ENCODE results near the gene DENND4A.

Gene DENND4A

GRCh38 chr15:65723876-65724275 lies 68.2 kb downstream of the DENND4A start:
- no peaks in the 10 kb centered on the region for H3K36me3 ChIP-seq (ENCODE audit: insufficient read depth, low read length)

DNA sequence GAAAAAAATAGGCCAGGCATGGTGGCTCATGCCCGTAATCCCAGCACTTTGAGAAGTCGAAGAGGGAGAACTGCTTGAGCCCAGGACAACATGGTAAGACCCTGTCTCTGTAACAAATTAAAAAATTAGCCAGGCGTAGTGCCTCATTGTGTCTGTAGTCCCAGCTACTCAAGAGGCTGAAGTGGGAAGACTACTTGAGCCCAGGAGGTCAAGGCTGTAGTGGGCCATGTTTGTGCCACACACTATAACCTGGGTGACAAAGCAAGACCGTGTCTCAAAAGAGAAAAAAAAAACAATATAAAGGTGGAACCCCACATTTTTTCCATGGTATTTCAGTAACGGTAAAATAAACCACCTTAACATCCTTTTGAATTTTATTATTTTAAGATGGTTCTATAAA lies 69.9 kb downstream of the DENND4A start:
- no peak overlapping the region for H3K27ac ChIP-seq
- no peak overlapping the region for H3K9ac ChIP-seq (ENCODE audit: insufficient read length)
- no peaks in the 10 kb centered on the region for H3K36me3 ChIP-seq (ENCODE audit: insufficient read depth, low read length)
- TF ChIP-seq FOXP2 (optimal IDR thresholded peaks at IDR 0.05; ENCODE audit: control extremely low read depth, extremely low read length, insufficient read depth): no peak
- no peak for TF ChIP-seq POLR2AphosphoS5 (IDR thresholded peaks at IDR 0.05; ENCODE audit: borderline replicate concordance, low read depth, low read length)
- no peak for TF ChIP-seq EZH2 (IDR thresholded peaks at IDR 0.05)
- no peak overlapping the region for H3K4me3 ChIP-seq
- no peak for DNase-seq (ENCODE audit: low read depth, low spot score)
- H3K9me3 ChIP-seq (ENCODE audit: low read depth, low read length): no peaks in the 10 kb centered on the region

More at GRCh38 chr15:65723876-65724275, 68.2 kb downstream of the DENND4A start:
- TF ChIP-seq FOXP2 (optimal IDR thresholded peaks at IDR 0.05; ENCODE audit: control extremely low read depth, extremely low read length, insufficient read depth): no peak
- no peak for TF ChIP-seq EZH2 (IDR thresholded peaks at IDR 0.05)
- no peak for TF ChIP-seq POLR2AphosphoS5 (IDR thresholded peaks at IDR 0.05; ENCODE audit: borderline replicate concordance, low read depth, low read length)
- H3K9ac ChIP-seq (ENCODE audit: insufficient read length): no peak overlapping the region
- H3K27ac ChIP-seq: no peak overlapping the region
- no peak overlapping the region for H3K4me3 ChIP-seq
- H3K9me3 ChIP-seq (ENCODE audit: low read depth, low read length): no peaks in the 10 kb centered on the region
- DNase-seq (ENCODE audit: low read depth, low spot score): no peak

DNA sequence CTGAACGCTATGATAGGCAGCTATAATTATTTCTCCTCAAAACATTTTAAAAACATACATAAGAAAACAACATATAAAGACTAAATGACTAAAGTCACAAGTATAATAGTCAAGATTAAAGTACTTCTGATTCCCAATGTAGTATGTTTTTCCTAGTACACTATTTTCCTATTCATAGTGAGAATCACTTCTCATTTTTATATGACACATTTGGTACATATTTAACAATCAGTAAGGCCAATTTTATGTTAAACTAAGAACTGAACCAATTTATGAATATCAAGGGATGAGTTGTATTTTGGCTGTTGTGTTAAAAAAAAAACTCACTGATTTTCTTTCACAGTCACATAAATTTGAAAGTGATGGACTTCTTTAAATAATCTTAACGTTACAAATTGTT lies 79.7 kb downstream of the DENND4A start:
- Histone ChIP-seq H3K27ac (no peak overlapping the region), H3K9ac (ENCODE audit: insufficient read length) (no peak overlapping the region), H3K4me3 (no peak overlapping the region), H3K36me3 (ENCODE audit: insufficient read depth, low read length) (peaks cover 5% of the 10 kb centered on the region; the same call in 1 of the 2 replicates), H3K9me3 (ENCODE audit: low read depth, low read length) (no peaks in the 10 kb centered on the region)
- no peak for DNase-seq (ENCODE audit: low read depth, low spot score)
- TF ChIP-seq POLR2AphosphoS5 (IDR thresholded peaks at IDR 0.05; ENCODE audit: borderline replicate concordance, low read depth, low read length) (no peak), EZH2 (IDR thresholded peaks at IDR 0.05) (no peak), FOXP2 (optimal IDR thresholded peaks at IDR 0.05; ENCODE audit: control extremely low read depth, extremely low read length, insufficient read depth) (no peak)

DNA sequence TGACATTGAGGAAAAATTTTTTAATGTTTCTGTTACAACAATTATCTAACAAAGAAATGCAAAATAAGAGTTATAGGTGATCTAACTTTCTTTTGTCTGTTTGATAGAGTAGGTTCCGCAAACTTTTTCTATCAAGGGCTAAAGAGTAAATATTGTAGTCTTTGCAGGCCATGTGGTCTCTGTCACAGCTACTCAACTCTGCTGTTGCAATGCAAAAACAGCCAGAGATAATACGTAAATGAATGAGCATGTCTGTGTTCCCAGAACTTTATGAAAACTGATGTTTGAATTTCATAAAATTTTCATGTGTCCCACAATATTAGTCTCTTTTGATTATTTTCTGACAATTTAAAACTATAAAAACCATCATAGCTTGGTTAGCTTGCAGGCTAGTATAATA lies 97.0 kb downstream of the DENND4A start:
- no peak for DNase-seq (ENCODE audit: low read depth, low spot score)
- no peak overlapping the region for H3K27ac ChIP-seq
- TF ChIP-seq POLR2AphosphoS5 (IDR thresholded peaks at IDR 0.05; ENCODE audit: borderline replicate concordance, low read depth, low read length) (no peak), EZH2 (IDR thresholded peaks at IDR 0.05) (no peak), FOXP2 (optimal IDR thresholded peaks at IDR 0.05; ENCODE audit: control extremely low read depth, extremely low read length, insufficient read depth) (no peak)
- H3K9ac ChIP-seq (ENCODE audit: insufficient read length): no peak overlapping the region
- peaks cover 18% of the 10 kb centered on the region for H3K36me3 ChIP-seq (ENCODE audit: insufficient read depth, low read length)
- H3K4me3 ChIP-seq: no peak overlapping the region
- H3K9me3 ChIP-seq (ENCODE audit: low read depth, low read length): no peaks in the 10 kb centered on the region

- DNase-seq (ENCODE audit: low read depth, low spot score): no peak
- no peak overlapping the region for H3K4me3 ChIP-seq
- H3K36me3 ChIP-seq (ENCODE audit: insufficient read depth, low read length): peaks cover 28% of the 10 kb centered on the region
- no peak overlapping the region for H3K27ac ChIP-seq
- no peak overlapping the region for H3K9ac ChIP-seq (ENCODE audit: insufficient read length)
- TF ChIP-seq POLR2AphosphoS5 (IDR thresholded peaks at IDR 0.05; ENCODE audit: borderline replicate concordance, low read depth, low read length): no peak
- TF ChIP-seq EZH2 (IDR thresholded peaks at IDR 0.05): no peak
- no peak for TF ChIP-seq FOXP2 (optimal IDR thresholded peaks at IDR 0.05; ENCODE audit: control extremely low read depth, extremely low read length, insufficient read depth)
- no peaks in the 10 kb centered on the region for H3K9me3 ChIP-seq (ENCODE audit: low read depth, low read length)
Measured at GRCh38 chr15:65690778-65691177, 101.3 kb downstream of the DENND4A start.

DNA sequence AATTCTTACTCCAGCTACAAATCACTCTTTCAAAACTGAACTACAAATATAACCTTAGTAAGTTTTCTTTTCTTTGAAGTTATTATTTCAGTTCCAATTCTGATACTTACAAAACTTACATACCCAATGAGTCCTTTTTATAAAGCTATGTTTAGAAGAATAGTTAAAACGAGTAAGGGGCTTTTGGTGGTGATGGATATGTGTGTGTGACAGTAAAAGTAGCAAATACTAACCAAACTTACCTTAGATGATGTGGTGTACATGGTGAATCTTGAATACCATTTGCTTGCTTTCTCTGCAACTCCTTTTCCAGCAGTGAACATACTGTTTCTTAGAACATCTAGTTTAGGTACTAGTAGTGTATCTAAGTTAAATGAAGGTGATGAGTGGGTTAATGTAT lies 101.9 kb downstream of the DENND4A start:
- Histone ChIP-seq H3K36me3 (ENCODE audit: insufficient read depth, low read length) (peaks cover 28% of the 10 kb centered on the region), H3K27ac (no peak overlapping the region), H3K9me3 (ENCODE audit: low read depth, low read length) (no peaks in the 10 kb centered on the region), H3K9ac (ENCODE audit: insufficient read length) (no peak overlapping the region), H3K4me3 (no peak overlapping the region)
- no peak for DNase-seq (ENCODE audit: low read depth, low spot score)
- TF ChIP-seq EZH2 (IDR thresholded peaks at IDR 0.05) (no peak), FOXP2 (optimal IDR thresholded peaks at IDR 0.05; ENCODE audit: control extremely low read depth, extremely low read length, insufficient read depth) (no peak), POLR2AphosphoS5 (IDR thresholded peaks at IDR 0.05; ENCODE audit: borderline replicate concordance, low read depth, low read length) (no peak)

DNA sequence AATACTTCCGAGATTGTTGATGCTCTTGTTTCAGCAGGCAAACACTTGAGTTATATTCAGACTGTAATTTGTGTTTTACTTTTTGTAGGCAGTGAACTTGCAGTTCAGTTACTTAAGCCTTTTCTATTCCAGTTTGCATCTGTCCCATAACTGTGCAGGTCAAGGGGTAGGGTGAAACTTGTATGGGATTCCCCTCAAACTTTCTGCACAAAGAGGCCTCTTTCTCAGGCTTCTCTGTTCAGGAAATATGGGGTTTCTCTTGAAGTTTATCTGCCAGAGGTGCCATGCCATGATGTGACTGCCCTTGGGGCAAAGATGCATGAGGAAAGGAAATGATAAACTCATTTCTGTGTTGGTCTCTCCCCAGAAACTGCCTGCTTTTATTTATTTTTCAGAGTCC lies 103.6 kb downstream of the DENND4A start:
- Histone ChIP-seq H3K36me3 (ENCODE audit: insufficient read depth, low read length) (peaks cover 28% of the 10 kb centered on the region), H3K4me3 (no peak overlapping the region), H3K9me3 (ENCODE audit: low read depth, low read length) (no peaks in the 10 kb centered on the region), H3K27ac (no peak overlapping the region), H3K9ac (ENCODE audit: insufficient read length) (no peak overlapping the region)
- no peak for TF ChIP-seq FOXP2 (optimal IDR thresholded peaks at IDR 0.05; ENCODE audit: control extremely low read depth, extremely low read length, insufficient read depth)
- no peak for TF ChIP-seq EZH2 (IDR thresholded peaks at IDR 0.05)
- TF ChIP-seq POLR2AphosphoS5 (IDR thresholded peaks at IDR 0.05; ENCODE audit: borderline replicate concordance, low read depth, low read length): no peak
- no peak for DNase-seq (ENCODE audit: low read depth, low spot score)

- Histone ChIP-seq H3K4me3 (no peak overlapping the region), H3K36me3 (ENCODE audit: insufficient read depth, low read length) (no peaks in the 10 kb centered on the region; the same call in 1 of the 2 replicates), H3K9me3 (ENCODE audit: low read depth, low read length) (no peaks in the 10 kb centered on the region), H3K9ac (ENCODE audit: insufficient read length) (no peak overlapping the region), H3K27ac (no peak overlapping the region)
- TF ChIP-seq EZH2 (IDR thresholded peaks at IDR 0.05): no peak
- TF ChIP-seq FOXP2 (optimal IDR thresholded peaks at IDR 0.05; ENCODE audit: control extremely low read depth, extremely low read length, insufficient read depth): no peak
- TF ChIP-seq POLR2AphosphoS5 (IDR thresholded peaks at IDR 0.05; ENCODE audit: borderline replicate concordance, low read depth, low read length): no peak
- no peak for DNase-seq (ENCODE audit: low read depth, low spot score)
Measured at GRCh38 chr15:65682404-65682911, 109.6 kb downstream of the DENND4A start.

- Histone ChIP-seq H3K9me3 (ENCODE audit: low read depth, low read length) (no peaks in the 10 kb centered on the region), H3K9ac (ENCODE audit: insufficient read length) (no peak overlapping the region), H3K27ac (no peak overlapping the region), H3K4me3 (no peak overlapping the region), H3K36me3 (ENCODE audit: insufficient read depth, low read length) (no peaks in the 10 kb centered on the region)
- TF ChIP-seq POLR2AphosphoS5 (IDR thresholded peaks at IDR 0.05; ENCODE audit: borderline replicate concordance, low read depth, low read length): no peak
- TF ChIP-seq EZH2 (IDR thresholded peaks at IDR 0.05): no peak
- TF ChIP-seq FOXP2 (optimal IDR thresholded peaks at IDR 0.05; ENCODE audit: control extremely low read depth, extremely low read length, insufficient read depth): no peak
- DNase-seq (ENCODE audit: low read depth, low spot score): no peak
Measured at GRCh38 chr15:65680544-65680943, 111.5 kb downstream of the DENND4A start.
